ENCODE data around the gene ADAT1.

The ADAT1 gene

DNA sequence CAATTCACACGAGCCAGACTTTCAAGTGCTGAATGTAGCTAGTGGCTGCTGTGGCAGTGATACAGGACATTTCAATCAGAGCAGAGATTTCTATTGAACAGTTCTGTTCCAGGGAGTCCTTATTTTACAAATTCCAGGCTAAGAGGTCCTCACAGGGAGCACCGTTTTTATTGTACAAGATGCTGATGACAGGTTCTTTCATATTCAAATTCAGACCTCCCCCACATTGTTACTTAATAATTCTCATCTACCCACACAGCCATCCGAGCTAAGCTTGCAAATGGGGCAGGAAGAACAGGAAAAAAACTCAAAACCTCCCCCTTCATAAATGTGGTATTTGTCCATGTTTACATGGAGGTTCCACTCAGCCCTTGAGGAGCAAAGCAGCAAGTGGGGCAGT, 47.1 kb downstream of the ADAT1 start:
- no peak for FAIRE-seq

DNA sequence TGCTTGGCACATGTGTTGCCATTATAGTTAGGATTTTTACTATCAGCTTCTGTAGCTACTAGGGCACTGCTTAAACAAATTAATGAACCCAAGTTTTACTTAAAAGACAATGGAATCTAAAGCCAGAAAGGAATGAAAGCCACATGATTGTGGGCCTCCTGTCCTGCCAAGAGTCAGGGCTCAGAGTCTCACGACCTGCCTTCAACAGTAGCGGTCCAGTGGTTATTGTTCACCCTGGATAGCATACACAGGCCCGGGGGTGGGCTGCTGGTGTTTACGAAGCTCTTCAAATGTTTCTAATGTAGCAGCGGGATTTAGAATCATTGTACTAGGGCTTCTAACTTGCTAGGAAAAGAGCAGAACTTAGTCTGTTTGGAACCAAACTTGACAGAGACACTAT, 49.1 kb downstream of the ADAT1 start:
- FAIRE-seq = no peak

GRCh38 chr16:75572864-75573542, 50.1 kb downstream of the ADAT1 start:
- FAIRE-seq = no peak

GRCh38 chr16:75570396-75571065, 52.5 kb downstream of the ADAT1 start:
- FAIRE-seq = no peak

GRCh38 chr16:75567911-75568310, 55.2 kb downstream of the ADAT1 start:
- FAIRE-seq = no peak

- no peak for FAIRE-seq
Measured at GRCh38 chr16:75566758-75567255, 56.3 kb downstream of the ADAT1 start.

GRCh38 chr16:75566040-75566757, 56.9 kb downstream of the ADAT1 start, which contains the start of gene GABARAPL2:
TSS of gene GABARAPL2 (plus strand) at chr16:75566379. CDS start at chr16:75566487, 108 bp downstream.
- no peak for FAIRE-seq

GRCh38 chr16:75565640-75566039, 57.4 kb downstream of the ADAT1 start:
- FAIRE-seq = no peak

DNA sequence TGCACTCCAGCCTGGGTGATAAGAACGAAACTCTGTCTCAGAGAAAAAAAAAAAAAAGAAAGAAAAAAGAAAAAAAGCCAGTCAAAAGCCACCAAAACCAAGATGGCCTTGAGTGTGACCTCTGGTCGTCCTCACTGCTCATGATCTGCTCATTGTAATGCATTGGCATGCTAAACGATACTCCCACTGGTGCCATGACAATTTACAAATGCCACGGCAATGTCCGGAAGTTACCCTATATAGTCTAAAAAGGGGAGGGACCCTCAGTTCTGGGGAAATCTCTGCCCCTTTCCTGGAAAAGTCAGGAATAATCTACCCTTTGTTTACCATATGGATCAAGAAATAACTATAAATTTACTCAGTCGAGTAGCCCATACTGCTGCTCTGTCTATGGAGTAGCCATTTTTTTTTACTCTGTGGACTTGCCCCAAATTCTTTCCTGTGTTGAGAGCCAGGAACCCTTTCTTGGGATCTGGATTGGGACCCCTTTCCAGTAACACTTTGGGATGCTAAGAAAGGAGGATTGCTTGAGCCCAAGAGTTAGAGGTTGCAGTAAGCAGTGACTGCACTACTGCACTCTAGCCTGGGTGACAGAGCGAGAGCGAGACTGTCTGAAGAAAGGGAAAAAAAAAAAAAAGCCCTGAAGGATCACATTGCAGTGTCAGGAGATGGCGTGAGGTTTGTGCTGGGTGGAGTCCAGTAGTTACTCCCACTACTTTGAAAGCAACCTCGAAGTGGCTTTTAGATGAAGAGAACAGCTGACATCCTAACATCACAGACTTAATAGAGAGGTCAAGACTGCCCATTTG, 63.3 kb downstream of the ADAT1 start:
- FAIRE-seq = no peak

- FAIRE-seq = no peak
Measured at GRCh38 chr16:75558846-75559401, 64.2 kb downstream of the ADAT1 start.

DNA sequence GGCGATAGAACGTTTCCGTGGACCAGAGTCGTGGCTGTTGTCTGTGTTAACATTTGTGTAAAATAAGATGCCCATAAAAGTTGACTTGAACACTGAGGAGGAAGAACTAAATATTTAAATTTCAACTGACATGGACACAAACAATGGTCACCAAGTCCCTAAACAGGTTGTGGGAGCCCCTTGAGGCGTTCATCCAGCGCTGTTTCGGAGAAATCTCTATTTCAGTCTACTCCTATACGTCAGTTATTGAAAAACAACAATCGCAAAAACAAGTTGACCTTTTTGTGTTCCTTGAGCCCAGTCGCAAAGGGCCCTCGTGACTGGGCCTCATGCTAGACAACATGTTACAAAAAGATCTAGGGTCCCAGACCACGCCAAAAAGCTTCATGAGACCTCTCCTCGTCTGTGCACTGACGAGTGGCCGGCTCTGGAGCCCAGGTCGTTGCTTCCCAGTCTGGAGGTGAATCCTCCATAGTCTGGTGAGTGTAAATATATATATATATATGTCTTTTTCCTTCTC, 66.6 kb downstream of the ADAT1 start:
- FAIRE-seq = no peak

GRCh38 chr16:75555707-75556430, 67.2 kb downstream of the ADAT1 start, which contains the start of gene TMEM231:
TSS of gene TMEM231 (minus strand) at chr16:75556252. CDS start at chr16:75556209, 43 bp downstream.
- peak; percentile 96 for FAIRE-seq

GRCh38 chr16:75555213-75555706, 67.8 kb downstream of the ADAT1 start:
- peak; percentile 97 for FAIRE-seq

- FAIRE-seq = no peak
Measured at GRCh38 chr16:75552951-75553350, 70.1 kb downstream of the ADAT1 start.

GRCh38 chr16:75550211-75550662, 72.8 kb downstream of the ADAT1 start:
- no peak for FAIRE-seq
